Pons (tissue), 1 donor: ENCODE data around the gene CAV2.

Experiments
- DNase-seq: peaks from one replicate; pipeline ENCODE4 v3.0.0-alpha.2; 2016; ENCODE audit warnings: low spot score

CAV2 gene

GRCh38 chr7:116495736-116496135 lies 3.8 kb upstream of the CAV2 start:
- no peak for DNase-seq

DNA sequence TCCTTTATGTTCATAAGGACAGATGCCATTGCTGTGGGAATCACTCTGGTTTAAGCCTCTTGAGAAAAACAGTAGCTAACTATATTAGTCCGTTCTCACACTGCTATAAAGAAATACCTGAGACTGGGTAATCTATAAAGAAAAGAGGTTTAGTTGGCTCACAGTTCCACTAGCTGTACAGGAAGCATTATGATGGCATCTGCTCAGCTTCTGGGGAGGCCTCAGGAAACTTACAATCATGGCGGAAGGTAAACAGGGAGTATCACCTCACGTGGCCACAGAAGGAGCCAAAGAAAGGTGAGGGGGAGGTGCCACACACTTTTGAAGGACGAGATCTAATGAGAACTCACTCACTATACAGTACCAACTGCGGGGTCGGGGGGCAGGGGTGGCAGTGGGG lies 2.9 kb upstream of the CAV2 start:
- DNase-seq: no peak

DNA sequence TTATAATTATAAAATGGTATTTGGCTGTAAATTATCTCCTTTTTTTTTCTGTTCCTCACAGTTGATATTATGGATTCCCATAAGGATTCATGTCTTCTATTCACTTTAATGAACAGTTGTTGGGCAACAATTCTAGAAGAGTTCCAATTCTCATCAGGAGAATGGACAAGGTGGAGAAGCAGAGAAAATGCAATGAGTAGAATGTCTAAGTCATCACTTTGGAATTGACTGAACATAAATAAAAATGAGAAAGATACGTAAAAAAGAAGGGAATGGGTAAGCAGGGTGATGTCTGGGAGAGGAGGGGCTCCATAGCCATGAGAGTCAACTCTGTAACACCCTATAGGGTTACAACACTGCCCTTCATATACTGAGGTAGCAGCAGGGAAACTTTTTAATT lies 1.8 kb upstream of the CAV2 start:
- DNase-seq: no peak

GRCh38 chr7:116500078-116500853 lies 728 bp downstream of the CAV2 start:
- no peak for DNase-seq

DNA sequence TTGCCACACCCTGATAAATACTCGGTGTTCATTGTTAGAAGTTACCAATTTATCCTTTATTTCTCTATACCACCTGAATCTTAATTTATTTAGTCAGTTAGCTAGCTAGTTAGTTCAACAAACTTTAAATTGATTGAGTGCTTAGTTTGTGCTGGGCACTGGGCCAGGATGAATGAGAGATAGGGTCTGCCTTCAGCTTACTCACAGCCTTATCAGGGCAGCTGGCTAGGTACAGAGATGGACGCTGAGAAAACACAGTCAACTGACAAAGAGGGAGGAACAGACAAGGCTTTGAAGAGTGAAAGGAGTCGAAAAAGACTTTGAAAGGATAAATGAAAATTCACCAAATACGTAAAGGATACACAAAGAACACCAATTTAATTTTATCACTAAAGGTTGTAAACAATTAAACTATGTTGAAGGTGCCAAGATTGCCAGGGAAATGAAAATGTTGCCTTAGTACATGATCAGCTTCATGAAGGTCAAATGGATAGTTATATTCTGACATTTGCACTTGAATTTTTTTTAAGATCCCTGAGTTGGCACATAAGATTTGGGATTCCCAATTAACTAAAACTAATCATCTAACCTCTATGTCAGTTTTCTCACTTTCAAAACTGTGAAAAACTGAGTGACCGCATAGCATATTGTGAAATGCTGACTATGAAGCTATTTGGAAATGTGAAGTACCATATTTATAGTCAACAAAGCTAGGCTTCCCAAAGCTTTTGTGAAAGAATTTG lies 2.1 kb downstream of the CAV2 start:
- DNase-seq: no peak

GRCh38 chr7:116502201-116503096 lies 2.9 kb downstream of the CAV2 start:
- no peak for DNase-seq

DNA sequence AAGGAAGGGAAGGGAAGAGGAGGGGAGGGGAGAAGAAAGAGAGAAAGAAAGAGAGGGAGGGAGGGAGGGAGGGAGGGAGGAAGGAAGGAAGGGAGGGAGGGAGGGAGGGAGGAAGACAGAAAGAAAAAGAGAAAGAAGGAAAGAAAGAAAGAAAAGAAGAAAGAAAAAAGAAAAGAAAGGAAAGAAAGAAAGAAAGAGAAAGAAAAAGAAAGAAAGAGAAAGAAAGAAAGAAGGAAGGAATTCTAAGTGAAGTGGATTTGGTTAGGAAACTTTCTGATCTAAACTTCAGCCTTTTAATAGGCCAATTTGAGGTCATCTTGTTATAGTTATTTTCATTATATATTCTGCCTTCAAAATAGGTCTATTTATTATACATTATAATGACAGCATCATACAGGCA lies 4.3 kb downstream of the CAV2 start:
- no peak for DNase-seq

DNA sequence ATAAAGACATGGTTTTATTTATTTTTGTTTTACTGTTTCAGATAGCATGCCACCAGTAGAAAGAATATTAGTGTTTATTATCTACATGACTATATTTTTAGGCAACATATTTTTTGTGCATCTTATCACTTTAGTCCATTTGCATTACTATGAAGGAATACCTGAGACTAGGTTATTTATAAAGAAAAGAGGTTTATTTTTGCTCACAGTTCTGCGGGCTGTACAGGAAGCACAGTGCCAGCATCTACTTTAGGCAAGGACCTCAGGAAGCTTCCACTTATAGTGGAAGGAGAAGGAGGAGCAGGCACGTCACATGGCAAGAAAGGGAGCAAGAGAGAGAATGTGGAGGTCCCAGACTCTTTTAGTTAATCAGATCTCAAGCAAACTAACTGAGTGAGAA lies 5.7 kb downstream of the CAV2 start:
- DNase-seq: no peak

DNA sequence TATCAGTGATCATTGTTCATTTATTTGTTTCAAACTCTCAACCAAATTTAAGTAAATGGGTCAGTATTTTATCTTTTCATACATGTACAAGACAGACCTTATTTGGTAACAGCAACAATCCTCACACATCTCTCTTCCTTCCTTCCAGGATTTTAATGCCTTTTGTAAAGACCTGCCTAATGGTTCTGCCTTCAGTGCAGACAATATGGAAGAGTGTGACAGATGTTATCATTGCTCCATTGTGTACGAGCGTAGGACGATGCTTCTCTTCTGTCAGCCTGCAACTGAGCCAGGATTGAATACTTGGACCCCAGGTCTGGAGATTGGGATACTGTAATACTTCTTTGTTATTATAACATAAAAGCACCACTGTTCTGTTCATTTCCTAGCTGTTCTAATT lies 6.3 kb downstream of the CAV2 start:
- no peak for DNase-seq

GRCh38 chr7:116509982-116510579 lies 10.5 kb downstream of the CAV2 start:
- no peak for DNase-seq

DNA sequence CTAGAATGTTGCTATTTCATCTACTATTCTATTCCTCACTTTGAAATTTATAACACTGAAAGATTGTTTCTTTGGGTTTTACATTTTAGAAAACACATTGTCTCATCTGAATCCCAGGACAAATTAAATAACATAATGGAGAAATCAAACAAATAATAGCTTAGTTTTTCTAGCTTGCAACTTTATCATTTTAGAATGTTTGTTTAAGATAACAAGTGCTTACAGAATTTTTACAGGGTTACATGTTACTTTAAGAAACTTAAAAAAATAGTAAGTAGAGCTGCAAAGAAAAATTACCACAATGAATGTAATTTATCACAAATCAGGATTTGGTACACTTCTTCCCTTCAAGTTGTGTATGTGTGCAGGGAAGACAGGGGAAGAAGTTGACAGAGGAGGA lies 11.3 kb downstream of the CAV2 start:
- DNase-seq: no peak

DNA sequence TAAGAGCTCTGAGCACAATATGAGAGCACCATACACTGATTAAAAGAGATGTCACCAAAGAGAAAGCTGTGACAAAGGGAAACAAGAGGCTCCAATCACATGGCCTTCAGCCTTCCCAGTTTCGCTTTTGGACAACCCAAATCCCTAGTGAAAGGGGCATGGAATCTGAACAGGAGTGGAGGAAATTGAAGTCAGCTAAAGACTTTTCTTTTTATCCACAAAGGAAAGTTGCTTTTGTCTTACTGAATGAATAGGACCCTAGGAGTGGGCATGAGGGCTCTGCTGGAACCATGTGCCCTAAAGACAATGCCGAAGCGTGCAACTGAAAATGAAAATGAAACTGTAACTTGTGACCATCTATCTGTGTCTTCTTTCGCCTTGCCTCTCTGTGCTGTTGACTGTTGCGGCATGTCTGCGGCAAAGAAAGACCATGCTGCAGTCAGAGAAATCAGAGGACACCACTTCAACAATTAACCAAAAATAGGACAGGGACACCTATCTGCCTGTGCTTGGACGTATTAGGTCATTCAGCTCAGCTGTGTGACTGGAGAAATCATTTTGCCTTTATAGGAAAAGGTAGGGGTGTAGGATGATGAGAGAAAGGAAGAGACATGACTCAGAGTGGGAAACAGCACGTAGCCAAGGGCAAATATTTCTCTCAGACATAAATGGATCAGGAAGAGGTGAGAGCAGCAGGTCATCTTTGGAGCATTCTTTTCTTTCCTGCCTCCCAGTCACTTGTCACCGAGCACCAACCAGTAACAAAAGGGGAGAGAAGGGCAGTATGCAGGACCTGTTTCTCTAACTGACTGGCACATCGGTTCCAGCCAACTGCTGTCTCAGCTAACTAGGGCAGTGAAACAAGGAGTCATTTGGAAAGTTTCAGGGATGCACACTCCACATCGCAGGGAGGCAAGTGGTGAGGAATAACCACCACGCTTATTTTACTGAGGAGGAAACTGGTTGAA lies 12.3 kb downstream of the CAV2 start:
- peak; percentile 59 for DNase-seq

DNA sequence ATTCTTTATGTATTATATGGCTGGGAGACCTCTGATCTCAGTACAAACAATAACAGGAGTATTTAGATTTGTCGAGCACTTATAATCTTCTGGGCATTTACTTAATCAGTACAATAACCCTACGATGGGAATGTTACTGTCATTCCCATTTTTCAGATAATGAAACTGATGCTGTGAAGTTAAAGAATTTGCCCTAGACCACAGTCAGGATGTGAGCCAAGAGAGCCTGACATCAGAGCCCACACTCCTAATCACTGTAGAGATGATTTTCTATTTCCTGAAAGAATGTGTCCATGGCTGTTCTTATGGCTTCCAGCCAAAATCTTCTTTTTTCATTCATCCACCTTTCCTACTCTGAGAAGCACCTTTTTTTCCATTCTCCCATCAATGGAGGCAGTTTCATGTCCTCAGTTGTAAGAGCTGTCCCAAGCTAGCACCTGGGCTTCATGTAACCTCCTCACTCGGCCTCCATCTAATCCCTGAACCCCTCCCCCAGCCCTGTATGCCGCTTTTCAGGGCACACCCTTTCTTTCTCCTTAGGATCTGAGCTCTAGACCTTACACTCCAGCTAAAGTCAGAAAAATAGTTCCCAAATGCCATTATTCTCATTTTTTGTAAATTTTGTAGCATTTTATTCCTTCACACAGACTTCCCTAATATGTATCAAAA lies 13.1 kb downstream of the CAV2 start:
- no peak for DNase-seq

DNA sequence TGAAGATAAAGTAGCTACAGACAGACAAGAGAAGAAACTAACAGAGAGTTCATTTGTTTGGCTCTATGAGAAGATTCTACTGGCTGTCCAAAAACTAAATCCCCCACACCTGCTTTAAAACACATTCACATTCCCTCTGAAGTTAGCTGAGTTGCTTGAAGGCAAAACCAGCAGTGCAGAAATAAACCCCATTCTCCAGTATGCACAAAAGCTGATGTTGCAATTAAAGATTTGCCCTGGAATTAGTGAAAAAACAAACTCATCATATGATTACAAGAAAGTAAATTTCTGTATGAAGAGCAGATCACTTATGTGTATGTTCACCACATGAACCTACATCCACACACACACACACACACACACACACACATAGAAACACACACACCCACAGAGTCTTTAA lies 16.0 kb downstream of the CAV2 start:
- DNase-seq: no peak

GRCh38 chr7:116516324-116516723 lies 16.8 kb downstream of the CAV2 start:
- DNase-seq: no peak

- DNase-seq: no peak
Observed at GRCh38 chr7:116517626-116518025, 18.1 kb downstream of the CAV2 start.

GRCh38 chr7:116518961-116519360 lies 19.4 kb downstream of the CAV2 start:
- DNase-seq: no peak

DNA sequence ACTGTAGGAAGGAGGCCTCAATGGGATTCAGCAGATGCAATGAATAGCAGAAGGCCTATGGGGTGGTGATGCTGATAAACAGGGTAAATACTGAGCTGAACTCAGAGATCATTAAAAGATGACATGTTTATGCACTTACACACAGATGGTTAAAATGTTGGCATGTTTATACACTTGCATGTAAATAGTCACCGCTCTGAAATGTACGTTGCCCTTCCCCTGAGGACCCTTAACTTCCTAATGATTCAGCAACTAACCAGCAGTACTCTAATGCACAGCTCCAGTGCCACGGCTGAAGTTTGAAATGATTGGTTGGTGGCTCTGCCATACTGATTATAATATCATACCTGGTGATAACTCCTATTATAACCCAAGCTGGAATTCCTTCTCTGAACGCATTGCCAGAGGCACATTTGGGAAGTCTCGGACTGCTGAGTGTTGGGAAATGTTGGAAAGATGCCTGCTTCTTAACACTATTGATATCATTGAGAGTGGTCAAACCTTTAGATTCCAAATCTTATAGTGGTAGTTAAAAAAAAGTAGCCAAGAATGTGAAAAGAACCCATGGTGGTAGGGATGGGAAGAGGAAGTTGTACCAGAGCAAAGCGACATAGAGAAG lies 21.6 kb downstream of the CAV2 start:
- no peak for DNase-seq

DNA sequence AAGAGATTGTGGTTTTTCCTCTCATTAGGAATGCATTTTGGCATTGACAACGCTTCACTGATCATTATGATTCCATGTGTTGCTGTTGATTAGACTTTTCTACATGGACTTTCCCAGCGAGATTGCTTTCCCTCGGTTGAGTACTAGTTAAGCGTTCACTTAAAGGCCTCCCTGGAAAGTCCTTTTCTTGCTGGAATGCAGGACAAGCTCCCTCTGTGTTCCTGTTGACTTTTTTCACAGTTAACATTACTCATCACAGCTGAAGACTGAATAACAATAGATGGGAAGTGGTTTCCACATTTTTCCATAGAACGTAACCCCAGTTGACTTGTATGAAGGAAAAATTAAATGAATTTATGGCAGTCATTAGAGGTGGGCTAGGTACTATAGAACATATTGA lies 22.7 kb downstream of the CAV2 start:
- DNase-seq: no peak

DNA sequence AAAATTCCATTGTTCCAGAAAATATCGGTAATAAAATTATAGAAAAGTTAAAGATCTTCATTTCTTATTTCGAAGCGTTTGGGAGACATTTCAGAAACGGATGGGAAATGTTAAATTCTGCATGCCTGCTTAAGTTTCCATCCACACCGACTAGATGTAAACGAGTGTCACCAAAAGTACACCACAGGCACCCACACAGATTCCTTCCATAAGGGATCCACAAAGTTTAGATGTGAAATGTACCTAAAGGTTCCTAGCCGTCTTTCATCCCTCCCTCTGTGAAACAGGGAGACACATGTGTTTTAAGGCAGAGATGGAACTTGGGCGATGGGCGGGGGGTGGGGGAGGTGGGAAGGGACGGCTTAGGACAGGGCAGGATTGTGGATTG lies 24.7 kb downstream of the CAV2 start:
- no peak for DNase-seq
